ENCODE results near the gene ADAT1.

ADAT1 gene

DNA sequence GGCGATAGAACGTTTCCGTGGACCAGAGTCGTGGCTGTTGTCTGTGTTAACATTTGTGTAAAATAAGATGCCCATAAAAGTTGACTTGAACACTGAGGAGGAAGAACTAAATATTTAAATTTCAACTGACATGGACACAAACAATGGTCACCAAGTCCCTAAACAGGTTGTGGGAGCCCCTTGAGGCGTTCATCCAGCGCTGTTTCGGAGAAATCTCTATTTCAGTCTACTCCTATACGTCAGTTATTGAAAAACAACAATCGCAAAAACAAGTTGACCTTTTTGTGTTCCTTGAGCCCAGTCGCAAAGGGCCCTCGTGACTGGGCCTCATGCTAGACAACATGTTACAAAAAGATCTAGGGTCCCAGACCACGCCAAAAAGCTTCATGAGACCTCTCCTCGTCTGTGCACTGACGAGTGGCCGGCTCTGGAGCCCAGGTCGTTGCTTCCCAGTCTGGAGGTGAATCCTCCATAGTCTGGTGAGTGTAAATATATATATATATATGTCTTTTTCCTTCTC is 66.6 kb downstream of the ADAT1 start:
- TF ChIP-seq, protein P1, sequence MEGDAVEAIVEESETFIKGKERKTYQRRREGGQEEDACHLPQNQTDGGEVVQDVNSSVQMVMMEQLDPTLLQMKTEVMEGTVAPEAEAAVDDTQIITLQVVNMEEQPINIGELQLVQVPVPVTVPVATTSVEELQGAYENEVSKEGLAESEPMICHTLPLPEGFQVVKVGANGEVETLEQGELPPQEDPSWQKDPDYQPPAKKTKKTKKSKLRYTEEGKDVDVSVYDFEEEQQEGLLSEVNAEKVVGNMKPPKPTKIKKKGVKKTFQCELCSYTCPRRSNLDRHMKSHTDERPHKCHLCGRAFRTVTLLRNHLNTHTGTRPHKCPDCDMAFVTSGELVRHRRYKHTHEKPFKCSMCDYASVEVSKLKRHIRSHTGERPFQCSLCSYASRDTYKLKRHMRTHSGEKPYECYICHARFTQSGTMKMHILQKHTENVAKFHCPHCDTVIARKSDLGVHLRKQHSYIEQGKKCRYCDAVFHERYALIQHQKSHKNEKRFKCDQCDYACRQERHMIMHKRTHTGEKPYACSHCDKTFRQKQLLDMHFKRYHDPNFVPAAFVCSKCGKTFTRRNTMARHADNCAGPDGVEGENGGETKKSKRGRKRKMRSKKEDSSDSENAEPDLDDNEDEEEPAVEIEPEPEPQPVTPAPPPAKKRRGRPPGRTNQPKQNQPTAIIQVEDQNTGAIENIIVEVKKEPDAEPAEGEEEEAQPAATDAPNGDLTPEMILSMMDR (IDR thresholded peaks at IDR 0.05; ENCODE audit: low read depth, low read length, missing control alignments), result no peak
- DNase-seq (ENCODE audit: extremely low read depth, low read depth), result no peak
- H3K4me3 ChIP-seq (replicated peaks; ENCODE audit: low read depth, low read length), result peak overlapping the region; percentile 64

DNA sequence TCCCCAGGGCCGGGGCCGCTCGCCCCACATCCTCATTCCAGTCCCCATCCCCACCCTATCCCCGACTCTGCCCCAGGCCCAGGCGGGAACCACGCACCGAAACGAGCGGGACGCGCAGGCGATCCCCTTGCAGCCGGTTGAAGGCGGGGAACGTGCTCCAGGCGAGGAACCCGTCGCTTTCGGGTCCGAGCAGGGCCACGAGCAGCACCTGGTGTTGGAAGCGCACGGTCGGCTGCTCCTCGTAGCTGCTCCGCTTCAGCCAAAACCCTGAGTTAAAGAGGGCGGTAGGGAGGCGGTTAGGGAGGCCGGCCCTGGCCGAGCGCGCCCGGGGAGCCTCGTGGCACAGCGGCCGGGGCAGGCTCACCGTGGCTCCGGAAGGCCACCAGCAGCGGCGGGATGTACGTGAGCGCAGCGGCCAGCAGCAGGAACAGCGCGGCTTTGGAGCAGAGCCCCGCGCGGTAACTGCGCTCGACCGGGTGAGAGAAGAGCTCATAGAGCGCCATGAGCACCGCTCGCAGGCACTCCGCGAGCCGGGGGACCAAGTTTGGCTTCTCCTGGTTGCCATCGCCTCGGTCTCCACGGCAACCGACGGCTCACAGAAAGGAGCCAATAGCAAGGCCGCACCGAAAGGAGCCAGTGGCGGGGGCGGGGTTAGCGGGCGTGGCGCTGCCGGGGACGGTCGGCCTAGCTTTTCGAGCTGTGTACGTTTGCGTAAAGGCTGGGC is 67.2 kb downstream of the ADAT1 start, which contains the start of gene TMEM231:
TSS of gene TMEM231 (minus strand) at position 546 of the 724 bp plus-strand sequence. CDS start at position 503, 43 bp downstream.
- peak within 1 kb of the TSS; percentile 64 for H3K4me3 ChIP-seq (replicated peaks; ENCODE audit: low read depth, low read length)
- peak; percentile 75 for DNase-seq (ENCODE audit: extremely low read depth, low read depth)
- TF ChIP-seq, protein P1 (IDR thresholded peaks at IDR 0.05; ENCODE audit: low read depth, low read length, missing control alignments), result no peak

DNA sequence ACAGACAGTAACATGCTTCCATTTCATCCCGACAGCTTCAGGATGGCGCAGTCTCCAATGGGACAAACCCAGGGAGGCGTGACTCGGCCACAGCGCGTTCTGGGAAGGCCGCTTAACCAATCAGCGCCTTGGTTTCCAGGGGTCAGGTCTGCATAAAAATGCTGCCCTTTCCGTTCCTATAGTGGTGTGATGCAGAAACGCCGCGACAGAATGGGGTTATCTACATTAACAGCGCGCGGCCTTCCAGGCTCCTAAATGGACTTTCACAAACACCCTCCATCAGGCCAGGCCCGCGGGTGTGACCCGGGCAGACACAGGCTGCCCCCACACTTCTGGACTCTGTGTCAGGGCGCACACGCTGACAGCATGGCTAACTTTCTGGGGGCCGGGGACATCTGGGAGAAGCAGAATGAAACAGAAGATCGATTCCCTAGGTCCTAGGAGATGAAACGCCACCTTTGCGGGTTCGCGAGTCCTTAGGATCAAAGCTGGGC is 67.8 kb downstream of the ADAT1 start:
- peak overlapping the region; percentile 64 for H3K4me3 ChIP-seq (replicated peaks; ENCODE audit: low read depth, low read length)
- TF ChIP-seq, protein P1 (IDR thresholded peaks at IDR 0.05; ENCODE audit: low read depth, low read length, missing control alignments), result no peak
- DNase-seq (ENCODE audit: extremely low read depth, low read depth), result peak; percentile 87

DNA sequence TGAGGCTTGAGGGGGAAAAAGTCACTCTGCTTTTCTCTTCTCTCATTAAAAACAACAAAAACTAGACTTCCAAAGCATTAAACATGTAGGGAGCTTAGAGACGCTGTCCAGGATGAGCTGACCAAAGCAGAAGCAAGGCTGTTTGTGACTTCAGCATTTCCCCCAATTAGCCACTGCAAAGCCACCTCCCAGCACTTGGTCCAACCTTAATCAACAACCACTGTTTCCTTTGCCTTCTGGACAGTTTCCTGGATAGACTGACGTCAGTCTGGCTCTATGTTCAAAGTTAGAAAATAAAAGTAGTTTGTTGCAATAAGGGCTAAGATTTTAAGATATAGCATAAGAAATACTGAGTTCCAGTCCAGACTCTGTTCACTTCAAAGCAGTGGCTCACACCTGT is 70.1 kb downstream of the ADAT1 start:
- DNase-seq (ENCODE audit: extremely low read depth, low read depth), result no peak
- TF ChIP-seq, protein P1 (IDR thresholded peaks at IDR 0.05; ENCODE audit: low read depth, low read length, missing control alignments), result no peak
- no peak overlapping the region for H3K4me3 ChIP-seq (replicated peaks; ENCODE audit: low read depth, low read length)

DNA sequence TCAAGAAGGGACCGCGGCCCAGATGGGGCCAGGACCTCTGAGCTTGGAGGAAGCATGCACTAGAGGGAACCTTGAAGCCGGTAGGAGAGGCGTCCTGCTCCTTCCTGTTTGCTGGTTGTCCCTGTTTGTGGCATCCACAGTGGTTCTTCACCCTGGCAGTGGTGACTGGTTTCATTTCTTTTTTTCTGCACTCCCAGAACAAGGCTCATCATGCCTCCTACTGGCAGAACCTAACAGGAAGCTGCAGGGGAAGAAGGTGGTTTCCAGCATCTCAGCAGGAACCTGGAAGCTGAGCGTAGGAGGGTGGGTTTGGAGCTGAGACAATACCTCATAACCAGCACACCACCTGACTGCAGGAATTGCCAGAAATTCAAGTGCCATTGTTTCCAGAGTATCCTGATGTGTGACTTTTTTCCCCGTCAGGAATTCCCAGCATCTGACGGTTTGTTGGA is 72.8 kb downstream of the ADAT1 start:
- DNase-seq (ENCODE audit: extremely low read depth, low read depth), result no peak
- TF ChIP-seq, protein P1 (IDR thresholded peaks at IDR 0.05; ENCODE audit: low read depth, low read length, missing control alignments), result peak; percentile 41
- no peak overlapping the region for H3K4me3 ChIP-seq (replicated peaks; ENCODE audit: low read depth, low read length)
